HEK293 (cell line): ENCODE measurements around the gene MVD.

Experiments
- CTCF ChIA-PET: fragments of 350-600 bp; formaldehyde crosslinking; extraction: SDS; loops from one replicate; lab custom pipeline; 2021; ENCODE audit warnings: antibody characterized with exemption; lab: Yijun Ruan, JAX
- POLR2A ChIA-PET: fragments of 300-600 bp; formaldehyde crosslinking; extraction: SDS; loops from one replicate; lab custom pipeline; 2020; ENCODE audit warnings: antibody characterized with exemption, inconsistent platforms; lab: Yijun Ruan, JAX
- H3K27ac ChIP-seq: fragments of 200-500 bp; sonication (Bioruptor generic); 2 replicates; pipeline ENCODE4 v1.5.1; 2014; ENCODE audit warnings: low read depth, low read length, control low read depth, inconsistent platforms; ENCODE audit errors: extremely low read depth
- H3K36me3 ChIP-seq, 2 experiments: fragments of 200-500 bp in 1 of 2; sonication (Bioruptor generic) in 1 of 2; 1 replicate in 1 of 2; 2 replicates in 1 of 2; pipeline ENCODE4 v1.5.1; 2014 to 2017; ENCODE audit warnings: inconsistent platforms in 2 of 2, low read length in 2 of 2; ENCODE audit not compliant: control insufficient read depth in 2 of 2, insufficient read depth in 1 of 2
- H3K4me1 ChIP-seq: fragments of 200-500 bp; sonication (Bioruptor generic); 2 replicates; pipeline ENCODE4 v1.5.1; 2014; ENCODE audit warnings: mild to moderate bottlenecking, low read length, inconsistent platforms; ENCODE audit not compliant: control insufficient read depth, insufficient read depth
- H3K4me3 ChIP-seq: 2 replicates; pipeline ENCODE4 v1.5.1; 2011; ENCODE audit warnings: low read depth, mild to moderate bottlenecking, control low read depth, low read length, moderate library complexity
- H3K9me3 ChIP-seq: fragments of 200-500 bp; sonication (Bioruptor generic); 2 replicates; pipeline ENCODE4 v1.5.1; 2014; ENCODE audit warnings: low read depth, low read length, inconsistent platforms; ENCODE audit not compliant: control insufficient read depth, insufficient read depth
- BCL6B ChIP-seq: fragments of 450-650 bp; formaldehyde crosslinking; IDR thresholded peaks from 2 replicates; pipeline ENCODE4 v1.5.1; 2017; ENCODE audit warnings: missing biosample characterization, missing genetic modification characterization
- HIC1 ChIP-seq: fragments of 450-650 bp; formaldehyde crosslinking; IDR thresholded peaks from 2 replicates; pipeline ENCODE4 v1.5.1; 2016; ENCODE audit warnings: missing biosample characterization, missing genetic modification characterization
- IKZF3 ChIP-seq: fragments of 450-650 bp; IDR thresholded peaks from 2 replicates; pipeline ENCODE4 v1.5.0; 2018; ENCODE audit warnings: missing biosample characterization, mild to moderate bottlenecking, missing genetic modification characterization, moderate library complexity
- MYNN ChIP-seq: fragments of 450-650 bp; formaldehyde crosslinking; IDR thresholded peaks from 2 replicates; pipeline ENCODE4 v1.5.1; 2016; ENCODE audit warnings: missing biosample characterization, missing genetic modification characterization, borderline replicate concordance
- OSR2 ChIP-seq: fragments of 450-650 bp; formaldehyde crosslinking; IDR thresholded peaks from 2 replicates; pipeline ENCODE4 v1.5.1; 2016; ENCODE audit warnings: missing biosample characterization, missing genetic modification characterization
- RBAK ChIP-seq: fragments of 450-650 bp; formaldehyde crosslinking; IDR thresholded peaks from 2 replicates; pipeline ENCODE4 v1.5.1; 2016; ENCODE audit warnings: missing biosample characterization, missing genetic modification characterization
- TCF7L2 ChIP-seq: IDR thresholded peaks from 2 replicates; pipeline ENCODE4 v1.6.1; 2011; ENCODE audit warnings: low read depth, mild to moderate bottlenecking, inconsistent platforms, low read length, moderate library complexity, borderline replicate concordance
- ZBTB6 ChIP-seq: fragments of 450-650 bp; formaldehyde crosslinking; IDR thresholded peaks from 2 replicates; pipeline ENCODE4 v1.5.1; 2017; ENCODE audit warnings: missing biosample characterization, missing genetic modification characterization
- ZFP69B ChIP-seq: fragments of 450-650 bp; formaldehyde crosslinking; IDR thresholded peaks from 2 replicates; pipeline ENCODE4 v1.5.1; 2016; ENCODE audit warnings: missing biosample characterization, missing genetic modification characterization
- ZIC2 ChIP-seq: fragments of 450-650 bp; formaldehyde crosslinking; IDR thresholded peaks from 2 replicates; pipeline ENCODE4 v1.5.1; 2016; ENCODE audit warnings: missing biosample characterization, missing genetic modification characterization
- ZNF138 ChIP-seq: fragments of 450-650 bp; formaldehyde crosslinking; IDR thresholded peaks from 2 replicates; pipeline ENCODE4 v1.5.1; 2016; ENCODE audit warnings: missing biosample characterization, missing genetic modification characterization, borderline replicate concordance
- ZNF155 ChIP-seq: fragments of 450-650 bp; formaldehyde crosslinking; IDR thresholded peaks from 2 replicates; pipeline ENCODE4 v1.5.1; 2016; ENCODE audit warnings: missing biosample characterization, missing genetic modification characterization
- ZNF157 ChIP-seq: fragments of 450-650 bp; formaldehyde crosslinking; IDR thresholded peaks from 2 replicates; pipeline ENCODE4 v1.5.1; 2016; ENCODE audit warnings: missing biosample characterization, missing genetic modification characterization
- ZNF174 ChIP-seq: fragments of 450-650 bp; formaldehyde crosslinking; IDR thresholded peaks from 2 replicates; pipeline ENCODE4 v1.5.0; 2017; ENCODE audit warnings: missing biosample characterization, mild to moderate bottlenecking, missing genetic modification characterization
- ZNF221 ChIP-seq: fragments of 450-650 bp; formaldehyde crosslinking; IDR thresholded peaks from 2 replicates; pipeline ENCODE4 v1.5.1; 2017; ENCODE audit warnings: missing biosample characterization, missing genetic modification characterization, borderline replicate concordance
- ZNF223 ChIP-seq: fragments of 450-650 bp; formaldehyde crosslinking; IDR thresholded peaks from 2 replicates; pipeline ENCODE4 v1.5.1; 2016; ENCODE audit warnings: missing biosample characterization, missing genetic modification characterization
- ZNF24 ChIP-seq: fragments of 450-650 bp; formaldehyde crosslinking; IDR thresholded peaks from 2 replicates; pipeline ENCODE4 v1.5.1; 2016; ENCODE audit warnings: missing biosample characterization, missing genetic modification characterization
- ZNF311 ChIP-seq: fragments of 450-650 bp; formaldehyde crosslinking; IDR thresholded peaks from 2 replicates; pipeline ENCODE4 v1.5.1; 2017; ENCODE audit warnings: missing biosample characterization, missing genetic modification characterization, borderline replicate concordance
- ZNF354C ChIP-seq: fragments of 450-650 bp; formaldehyde crosslinking; IDR thresholded peaks from 2 replicates; pipeline ENCODE4 v1.5.1; 2016; ENCODE audit warnings: missing biosample characterization, missing genetic modification characterization, low read depth, borderline replicate concordance
- ZNF426 ChIP-seq: fragments of 450-650 bp; formaldehyde crosslinking; IDR thresholded peaks from 2 replicates; pipeline ENCODE4 v1.5.1; 2017; ENCODE audit warnings: missing biosample characterization, missing genetic modification characterization, mild to moderate bottlenecking, inconsistent platforms, moderate library complexity
- ZNF48 ChIP-seq: fragments of 450-650 bp; formaldehyde crosslinking; IDR thresholded peaks from 2 replicates; pipeline ENCODE4 v1.5.1; 2016; ENCODE audit warnings: missing biosample characterization, missing genetic modification characterization
- ZNF530 ChIP-seq: fragments of 450-650 bp; formaldehyde crosslinking; IDR thresholded peaks from 2 replicates; pipeline ENCODE4 v1.5.1; 2016; ENCODE audit warnings: low read depth, missing biosample characterization, missing genetic modification characterization
- ZNF626 ChIP-seq: fragments of 450-650 bp; sonication (Bioruptor Pico); formaldehyde crosslinking; IDR thresholded peaks from 2 replicates; pipeline ENCODE4 v1.5.1; 2018; ENCODE audit warnings: missing biosample characterization, missing genetic modification characterization, inconsistent platforms
- ZNF645 ChIP-seq: fragments of 450-650 bp; formaldehyde crosslinking; IDR thresholded peaks from 2 replicates; pipeline ENCODE4; 2016; ENCODE audit warnings: missing biosample characterization, missing genetic modification characterization
- ZNF670 ChIP-seq: fragments of 450-650 bp; formaldehyde crosslinking; IDR thresholded peaks from 2 replicates; pipeline ENCODE4 v1.5.1; 2016; ENCODE audit warnings: missing biosample characterization, missing genetic modification characterization, low read depth
- ZNF777 ChIP-seq: fragments of 450-650 bp; formaldehyde crosslinking; IDR thresholded peaks from 2 replicates; pipeline ENCODE4 v1.5.1; 2017; ENCODE audit warnings: missing biosample characterization, missing genetic modification characterization, borderline replicate concordance
- ZNF837 ChIP-seq: fragments of 450-650 bp; formaldehyde crosslinking; IDR thresholded peaks from 2 replicates; pipeline ENCODE4 v1.5.1; 2016; ENCODE audit warnings: missing biosample characterization, missing genetic modification characterization
- ZSCAN23 ChIP-seq: fragments of 450-650 bp; formaldehyde crosslinking; IDR thresholded peaks from 2 replicates; pipeline ENCODE4 v1.5.1; 2016; ENCODE audit warnings: missing biosample characterization, missing genetic modification characterization

MVD gene

GRCh38 chr16:88661468-88661867, 1.4 kb downstream of the MVD start:
- H3K4me1 ChIP-seq, result no peaks in the 10 kb centered on the region

GRCh38 chr16:88659160-88659559, 3.7 kb downstream of the MVD start:
- peaks cover 0 to 15% of the 10 kb centered on the region in 2 experiments; a peak in 1 of 3 replicates for H3K36me3 ChIP-seq
- CTCF ChIA-PET, result no interaction called here
- TF ChIP-seq IKZF3 (tag by site-specific recombination) (no peak), ZNF221 (no peak), ZNF354C (tag by site-specific recombination) (no peak), BCL6B (tag by site-specific recombination) (no peak), ZNF174 (tag by site-specific recombination) (no peak), ZNF670 (tag by site-specific recombination) (no peak)

More at GRCh38 chr16:88661468-88661867, 1.4 kb downstream of the MVD start:
- no peaks in the 10 kb centered on the region for H3K9me3 ChIP-seq
- TF ChIP-seq OSR2 (tag by site-specific recombination), result no peak
- no peak for TF ChIP-seq ZNF155 (tag by site-specific recombination)
- TF ChIP-seq ZNF223 (tag by site-specific recombination), result no peak
- TF ChIP-seq ZFP69B (tag by site-specific recombination), result no peak
- TF ChIP-seq ZNF626 (tag by site-specific recombination), result no peak
- no peak for TF ChIP-seq ZBTB6 (tag by site-specific recombination)
- no peak for TF ChIP-seq ZSCAN23 (tag by site-specific recombination)
- H3K36me3 ChIP-seq, result peaks cover 0 to 2% of the 10 kb centered on the region in 2 experiments; a peak in 1 of 3 replicates
- H3K4me3 ChIP-seq, result no peak overlapping the region
- ChIA-PET POLR2A (interaction anchor here (0.6 kb wide), 1 partner anchor 25 kb away, joined by 3 read pairs; no protein-coding TSS in a partner anchor), CTCF (interaction anchor here (1.1 to 1.2 kb wide), 2 partner anchors 12 to 24 kb away, joined by 3 to 5 read pairs; no protein-coding TSS in a partner anchor)
- no peak overlapping the region for H3K27ac ChIP-seq

GRCh38 chr16:88658714-88659113, 4.2 kb downstream of the MVD start:
- CTCF ChIA-PET, result no interaction called here
- no peaks in the 10 kb centered on the region for H3K4me1 ChIP-seq
- TF ChIP-seq ZNF48 (tag by site-specific recombination) (no peak), ZNF777 (tag by site-specific recombination) (no peak), ZNF157 (tag by site-specific recombination) (no peak), ZNF645 (tag by site-specific recombination) (no peak), ZNF24 (no peak), TCF7L2 (no peak), ZNF530 (no peak), ZNF138 (tag by site-specific recombination) (no peak), ZIC2 (no peak), ZNF426 (tag by site-specific recombination) (no peak), ZNF837 (tag by site-specific recombination) (no peak), HIC1 (no peak), MYNN (tag by site-specific recombination) (no peak), ZNF311 (tag by site-specific recombination) (no peak), RBAK (tag by site-specific recombination) (no peak)

More at GRCh38 chr16:88659160-88659559, 3.7 kb downstream of the MVD start:
- H3K27ac ChIP-seq, result no peak overlapping the region
- no peak overlapping the region for H3K4me3 ChIP-seq
- no peaks in the 10 kb centered on the region for H3K9me3 ChIP-seq
- no peaks in the 10 kb centered on the region for H3K4me1 ChIP-seq
- POLR2A ChIA-PET, result no interaction called here

More at GRCh38 chr16:88658714-88659113, 4.2 kb downstream of the MVD start:
- Histone ChIP-seq H3K9me3 (no peaks in the 10 kb centered on the region), H3K27ac (no peak overlapping the region), H3K36me3 (peaks cover 0 to 15% of the 10 kb centered on the region in 2 experiments; a peak in 1 of 3 replicates), H3K4me3 (no peak overlapping the region)
- POLR2A ChIA-PET, result no interaction called here
